ENCODE data around the gene DIPK1B. TPM values are rescaled to one million over a fixed set of nuclear protein-coding genes. Genes with fewer than 3 reads are reported as not detected.
"Not testable (repeated sequence)": the region's sequence is repeated elsewhere in the genome, so short reads cannot be mapped to it uniquely, and the experiment has no call there.

The DIPK1B gene
- total and polyA plus RNA-seq, 2 experiments from 2014 or later = 162 to 188 TPM

DNA sequence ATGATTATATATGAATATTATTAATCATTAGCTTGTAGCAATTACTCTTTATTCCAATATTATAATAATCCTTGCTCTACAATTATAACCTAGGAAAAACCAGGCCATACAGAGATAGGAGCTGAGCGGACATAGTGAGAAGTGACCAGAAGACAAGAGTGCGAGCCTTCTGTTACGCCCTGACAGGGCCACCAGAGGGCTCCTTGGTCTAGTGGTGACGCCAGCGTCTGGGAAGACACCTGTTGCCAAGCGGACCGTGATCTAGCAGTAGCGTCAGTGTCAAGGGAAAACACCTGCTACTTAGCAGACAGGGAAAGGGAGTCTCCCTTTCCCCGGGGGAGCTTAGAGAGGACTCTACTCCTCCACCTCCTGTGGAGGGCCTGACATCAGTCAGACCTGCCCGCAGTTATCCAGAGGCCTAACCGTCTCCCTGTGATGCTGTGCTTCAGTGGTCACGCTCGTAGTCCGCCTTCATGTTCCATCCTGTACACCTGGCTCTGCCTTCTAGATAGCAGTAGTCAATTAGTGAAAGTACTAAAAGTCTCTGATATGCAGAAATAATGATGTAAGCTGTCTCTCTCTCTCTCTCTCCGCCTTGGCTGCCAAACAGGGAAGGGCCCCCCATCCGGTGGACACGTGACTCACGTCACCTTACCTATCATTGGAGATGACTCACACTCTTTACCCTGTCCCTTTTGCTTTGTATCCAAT is 54.2 kb downstream of the DIPK1B start:
- TF ChIP-seq, protein P1, sequence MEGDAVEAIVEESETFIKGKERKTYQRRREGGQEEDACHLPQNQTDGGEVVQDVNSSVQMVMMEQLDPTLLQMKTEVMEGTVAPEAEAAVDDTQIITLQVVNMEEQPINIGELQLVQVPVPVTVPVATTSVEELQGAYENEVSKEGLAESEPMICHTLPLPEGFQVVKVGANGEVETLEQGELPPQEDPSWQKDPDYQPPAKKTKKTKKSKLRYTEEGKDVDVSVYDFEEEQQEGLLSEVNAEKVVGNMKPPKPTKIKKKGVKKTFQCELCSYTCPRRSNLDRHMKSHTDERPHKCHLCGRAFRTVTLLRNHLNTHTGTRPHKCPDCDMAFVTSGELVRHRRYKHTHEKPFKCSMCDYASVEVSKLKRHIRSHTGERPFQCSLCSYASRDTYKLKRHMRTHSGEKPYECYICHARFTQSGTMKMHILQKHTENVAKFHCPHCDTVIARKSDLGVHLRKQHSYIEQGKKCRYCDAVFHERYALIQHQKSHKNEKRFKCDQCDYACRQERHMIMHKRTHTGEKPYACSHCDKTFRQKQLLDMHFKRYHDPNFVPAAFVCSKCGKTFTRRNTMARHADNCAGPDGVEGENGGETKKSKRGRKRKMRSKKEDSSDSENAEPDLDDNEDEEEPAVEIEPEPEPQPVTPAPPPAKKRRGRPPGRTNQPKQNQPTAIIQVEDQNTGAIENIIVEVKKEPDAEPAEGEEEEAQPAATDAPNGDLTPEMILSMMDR (IDR thresholded peaks at IDR 0.05; ENCODE audit: low read depth, low read length) = peak; percentile 32
- DNase-seq (ENCODE audit: low read depth in 1 of 2, low spot score in 1 of 2) = peak in 1 of 2 donors; percentile 47
- H3K27me3 ChIP-seq; H3K27ac ChIP-seq; H3K4me3 ChIP-seq; H3K36me3 ChIP-seq; H3K9me3 ChIP-seq (ENCODE audit: low read depth); H3K4me1 ChIP-seq (ENCODE audit: low read depth): not testable (repeated sequence)

DNA sequence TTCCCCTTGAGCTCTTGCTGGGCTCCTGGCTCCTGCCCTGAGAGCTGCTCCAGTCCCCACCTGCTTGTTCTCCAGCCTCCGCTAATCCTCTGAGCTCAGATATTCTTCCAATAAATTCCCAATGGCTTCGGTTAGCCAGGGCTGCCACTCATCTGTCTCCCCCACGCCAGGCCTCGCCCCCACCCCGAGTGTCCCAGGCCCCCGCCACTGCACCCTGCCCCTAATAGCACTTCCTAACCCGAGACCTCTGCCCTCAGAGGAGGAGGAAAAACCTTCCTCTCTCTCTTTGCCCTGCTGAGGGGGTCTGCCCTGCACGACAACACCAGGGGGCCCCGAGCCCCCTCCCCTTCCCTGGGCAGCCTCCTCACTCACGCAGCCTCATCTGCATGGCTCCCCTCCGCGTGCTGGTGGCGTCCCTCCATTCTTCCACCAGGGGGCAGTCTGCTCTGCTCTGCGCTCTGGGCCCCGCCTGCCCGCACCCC is 57.4 kb downstream of the DIPK1B start:
- Histone ChIP-seq H3K27ac (no peak overlapping the region), H3K36me3 (no peaks in the 10 kb centered on the region), H3K4me1 (ENCODE audit: low read depth) (no peaks in the 10 kb centered on the region), H3K9me3 (ENCODE audit: low read depth) (no peaks in the 10 kb centered on the region), H3K27me3 (no peaks in the 10 kb centered on the region), H3K4me3 (peak overlapping the region; percentile 25)
- TF ChIP-seq, protein P1 (IDR thresholded peaks at IDR 0.05; ENCODE audit: low read depth, low read length) = peak; percentile 58
- DNase-seq (ENCODE audit: low read depth in 1 of 2, low spot score in 1 of 2) = peak; percentile 21 to 78

DNA sequence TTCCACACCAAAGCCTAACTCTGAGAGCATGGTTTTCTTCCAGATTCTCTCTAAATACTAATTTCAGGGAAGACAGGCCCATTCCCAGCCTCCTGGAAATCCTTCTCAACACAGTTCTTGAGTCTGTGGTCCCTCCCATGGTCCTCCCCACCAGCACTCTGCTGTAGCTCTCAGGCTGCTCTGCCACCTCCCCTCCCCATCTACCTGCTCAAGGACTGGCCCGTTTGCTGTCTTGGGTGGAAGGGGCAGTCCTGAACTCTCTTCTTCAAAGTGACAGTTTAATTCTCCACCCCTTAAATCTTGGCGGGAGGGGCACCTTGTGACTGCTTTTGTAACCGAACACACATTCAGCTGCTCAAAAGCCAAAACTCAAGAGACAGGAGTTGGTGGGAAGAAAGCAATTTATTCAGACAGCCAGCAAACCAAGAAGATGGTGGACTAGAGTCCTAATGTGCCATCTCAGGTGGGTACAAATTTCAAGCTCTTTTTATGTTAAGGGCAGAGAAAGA is 59.6 kb downstream of the DIPK1B start:
- TF ChIP-seq, protein P1 (IDR thresholded peaks at IDR 0.05; ENCODE audit: low read depth, low read length) = no peak
- DNase-seq (ENCODE audit: low read depth in 1 of 2, low spot score in 1 of 2) = no peak
- Histone ChIP-seq H3K4me3 (no peak overlapping the region), H3K36me3 (no peaks in the 10 kb centered on the region), H3K27me3 (no peaks in the 10 kb centered on the region), H3K4me1 (ENCODE audit: low read depth) (no peaks in the 10 kb centered on the region), H3K27ac (no peak overlapping the region), H3K9me3 (ENCODE audit: low read depth) (no peaks in the 10 kb centered on the region)

DNA sequence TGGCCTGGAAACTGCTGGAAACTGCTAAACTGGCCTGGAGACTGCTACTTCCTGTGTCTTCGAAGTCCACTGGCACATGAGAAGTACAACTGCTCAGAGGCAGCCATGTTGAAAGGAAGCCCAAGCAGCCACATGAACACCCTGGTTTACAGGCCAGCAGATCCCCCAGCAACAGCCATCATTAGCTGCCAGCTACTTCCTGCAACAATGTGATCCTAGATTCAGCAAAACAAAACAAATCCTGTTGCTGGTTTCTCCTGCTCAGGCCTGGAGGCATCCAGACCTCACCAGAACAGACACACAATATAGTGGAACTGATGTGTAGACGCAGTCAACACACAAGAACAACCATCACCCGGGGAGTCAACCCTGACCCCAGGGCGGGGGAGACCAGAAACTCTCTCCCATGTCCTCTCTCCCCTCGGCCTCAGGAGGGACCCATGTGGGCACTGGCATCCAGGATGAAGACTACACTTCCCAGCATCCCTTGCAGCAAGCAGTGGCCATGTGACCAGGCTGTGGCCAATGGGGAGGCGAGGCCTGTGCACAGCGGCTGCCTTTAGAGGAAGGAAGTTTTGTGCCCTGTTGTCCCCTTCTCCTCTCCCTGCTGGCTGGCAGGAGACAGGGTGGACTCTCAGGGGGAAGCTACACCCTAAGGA is 61.1 kb downstream of the DIPK1B start:
- no peaks in the 10 kb centered on the region for H3K4me1 ChIP-seq (ENCODE audit: low read depth)
- TF ChIP-seq, protein P1 (IDR thresholded peaks at IDR 0.05; ENCODE audit: low read depth, low read length) = no peak
- no peaks in the 10 kb centered on the region for H3K36me3 ChIP-seq
- H3K27me3 ChIP-seq = no peaks in the 10 kb centered on the region
- H3K9me3 ChIP-seq (ENCODE audit: low read depth) = no peaks in the 10 kb centered on the region
- H3K27ac ChIP-seq = no peak overlapping the region
- DNase-seq (ENCODE audit: low read depth in 1 of 2, low spot score in 1 of 2) = peak in 1 of 2 donors; percentile 32
- H3K4me3 ChIP-seq = no peak overlapping the region

Other genes with a start within 250 kb of the DIPK1B start
- 33.5 and 39.5 TPM in 2 replicates for gene SEC16A, start 229.5 kb upstream of the DIPK1B start, total RNA-seq
- 32.3 and 35.8 TPM in 2 replicates for gene SEC16A, start 229.5 kb upstream of the DIPK1B start, polyA plus RNA-seq
- 17.8 and 20.9 TPM in 2 replicates for gene NOTCH1, start 166.5 kb upstream of the DIPK1B start, total RNA-seq
- 7.1 and 7.3 TPM in 2 replicates for gene NOTCH1, start 166.5 kb upstream of the DIPK1B start, polyA plus RNA-seq
- 64.1 and 82.9 TPM in 2 replicates for gene EGFL7, start 49.7 kb upstream of the DIPK1B start, total RNA-seq
- 50.9 and 90.0 TPM in 2 replicates for gene EGFL7, start 49.7 kb upstream of the DIPK1B start, polyA plus RNA-seq
- gene AGPAT2, start 25.1 kb upstream of the DIPK1B start, total RNA-seq = 59.0 and 72.5 TPM in 2 replicates
- 103 and 104 TPM in 2 replicates for gene AGPAT2, start 25.1 kb upstream of the DIPK1B start, polyA plus RNA-seq
- 0.63 TPM in 1 of 2 replicates, not detected in the other for gene LCN10, start 30.4 kb downstream of the DIPK1B start, total RNA-seq
- gene LCN10, start 30.4 kb downstream of the DIPK1B start, polyA plus RNA-seq = 0.25 and 0.71 TPM in 2 replicates
- gene LCN6, start 36.0 kb downstream of the DIPK1B start, total RNA-seq = not detected in 2 replicates
- gene LCN6, start 36.0 kb downstream of the DIPK1B start, polyA plus RNA-seq = not detected in 2 replicates
- gene LCN8, start 45.7 kb downstream of the DIPK1B start, total RNA-seq = not detected in 2 replicates
- 0.81 TPM in 1 of 2 replicates, not detected in the other for gene LCN8, start 45.7 kb downstream of the DIPK1B start, polyA plus RNA-seq
- 0.32 and 0.77 TPM in 2 replicates for gene LCN15, start 51.9 kb downstream of the DIPK1B start, total RNA-seq
- gene LCN15, start 51.9 kb downstream of the DIPK1B start, polyA plus RNA-seq = 0.17 TPM in 1 of 2 replicates, not detected in the other
- gene TMEM141, start 78.8 kb downstream of the DIPK1B start, total RNA-seq = 200 and 306 TPM in 2 replicates
- gene TMEM141, start 78.8 kb downstream of the DIPK1B start, polyA plus RNA-seq = 169 and 238 TPM in 2 replicates
- gene CCDC183, start 83.8 kb downstream of the DIPK1B start, total RNA-seq = 32.4 and 49.3 TPM in 2 replicates
- gene CCDC183, start 83.8 kb downstream of the DIPK1B start, polyA plus RNA-seq = 40.1 and 43.1 TPM in 2 replicates
- gene RABL6, start 95.4 kb downstream of the DIPK1B start, total RNA-seq = 131 and 153 TPM in 2 replicates
- 101 and 115 TPM in 2 replicates for gene RABL6, start 95.4 kb downstream of the DIPK1B start, polyA plus RNA-seq
- 8.5 and 12.2 TPM in 2 replicates for gene AJM1, start 129.9 kb downstream of the DIPK1B start, total RNA-seq
- 8.7 and 12.1 TPM in 2 replicates for gene AJM1, start 129.9 kb downstream of the DIPK1B start, polyA plus RNA-seq
- 185 and 235 TPM in 2 replicates for gene PHPT1, start 136.8 kb downstream of the DIPK1B start, total RNA-seq
- 557 and 565 TPM in 2 replicates for gene PHPT1, start 136.8 kb downstream of the DIPK1B start, polyA plus RNA-seq
- gene MAMDC4, start 139.8 kb downstream of the DIPK1B start, total RNA-seq = 22.2 and 29.7 TPM in 2 replicates
- 8.7 and 17.8 TPM in 2 replicates for gene MAMDC4, start 139.8 kb downstream of the DIPK1B start, polyA plus RNA-seq
- gene EDF1, start 153.7 kb downstream of the DIPK1B start, total RNA-seq = 741 and 1,028 TPM in 2 replicates
- 496 and 793 TPM in 2 replicates for gene EDF1, start 153.7 kb downstream of the DIPK1B start, polyA plus RNA-seq
- 20.0 and 25.6 TPM in 2 replicates for gene TRAF2, start 173.9 kb downstream of the DIPK1B start, total RNA-seq
- gene TRAF2, start 173.9 kb downstream of the DIPK1B start, polyA plus RNA-seq = 37.2 and 45.6 TPM in 2 replicates
- gene FBXW5, start 232.2 kb downstream of the DIPK1B start, total RNA-seq = 188 and 194 TPM in 2 replicates
- gene FBXW5, start 232.2 kb downstream of the DIPK1B start, polyA plus RNA-seq = 117 and 119 TPM in 2 replicates
- 3.4 and 10.8 TPM in 2 replicates for gene C8G, start 232.7 kb downstream of the DIPK1B start, total RNA-seq
- gene C8G, start 232.7 kb downstream of the DIPK1B start, polyA plus RNA-seq = 1.2 and 4.4 TPM in 2 replicates
- gene LCN12, start 239.7 kb downstream of the DIPK1B start, total RNA-seq = 5.0 and 11.4 TPM in 2 replicates
- 19.7 and 21.9 TPM in 2 replicates for gene LCN12, start 239.7 kb downstream of the DIPK1B start, polyA plus RNA-seq